ENCODE data around the gene ALDH1A2.

ALDH1A2 gene

GRCh38 chr15:58069008-58069407 lies 3.5 kb upstream of the ALDH1A2 start:
- no peak for TF ChIP-seq CTCF (IDR thresholded peaks at IDR 0.05; ENCODE audit: borderline replicate concordance, insufficient read depth, low read depth, low read length)
- H3K4me3 ChIP-seq (ENCODE audit: low read depth, low read length), result no peak overlapping the region

- H3K4me3 ChIP-seq (ENCODE audit: low read depth, low read length), result no peak overlapping the region
- TF ChIP-seq CTCF (IDR thresholded peaks at IDR 0.05; ENCODE audit: borderline replicate concordance, insufficient read depth, low read depth, low read length), result peak; percentile 72
These were observed 744 bp upstream of the ALDH1A2 start for GRCh38 chr15:58066042-58066867.

DNA sequence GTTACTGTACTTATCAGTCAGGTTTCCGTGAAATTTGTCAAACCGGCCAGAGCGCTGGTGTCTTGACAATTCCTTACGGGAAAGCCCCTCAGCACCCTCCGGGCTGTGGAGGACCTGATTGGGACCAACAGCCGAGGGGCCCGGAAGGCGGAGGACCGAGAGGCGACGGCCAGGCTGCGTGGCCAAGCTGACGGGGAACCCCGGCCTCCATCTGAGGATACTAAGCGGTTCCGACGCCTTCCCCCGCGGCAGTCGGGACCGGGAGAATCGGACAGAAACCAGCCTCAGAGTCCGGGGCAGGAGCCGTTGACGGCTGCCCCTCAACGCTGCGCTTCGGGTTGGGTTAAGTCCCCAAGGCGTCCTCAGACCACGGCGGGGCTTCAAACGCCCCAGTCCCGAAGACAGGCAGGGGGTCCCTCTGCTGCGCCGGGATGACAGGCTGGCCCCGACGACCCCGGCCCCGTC lies 499 bp downstream of the ALDH1A2 start:
- H3K4me3 ChIP-seq (ENCODE audit: low read depth, low read length), result no peak overlapping the region
- TF ChIP-seq CTCF (IDR thresholded peaks at IDR 0.05; ENCODE audit: borderline replicate concordance, insufficient read depth, low read depth, low read length), result no peak

DNA sequence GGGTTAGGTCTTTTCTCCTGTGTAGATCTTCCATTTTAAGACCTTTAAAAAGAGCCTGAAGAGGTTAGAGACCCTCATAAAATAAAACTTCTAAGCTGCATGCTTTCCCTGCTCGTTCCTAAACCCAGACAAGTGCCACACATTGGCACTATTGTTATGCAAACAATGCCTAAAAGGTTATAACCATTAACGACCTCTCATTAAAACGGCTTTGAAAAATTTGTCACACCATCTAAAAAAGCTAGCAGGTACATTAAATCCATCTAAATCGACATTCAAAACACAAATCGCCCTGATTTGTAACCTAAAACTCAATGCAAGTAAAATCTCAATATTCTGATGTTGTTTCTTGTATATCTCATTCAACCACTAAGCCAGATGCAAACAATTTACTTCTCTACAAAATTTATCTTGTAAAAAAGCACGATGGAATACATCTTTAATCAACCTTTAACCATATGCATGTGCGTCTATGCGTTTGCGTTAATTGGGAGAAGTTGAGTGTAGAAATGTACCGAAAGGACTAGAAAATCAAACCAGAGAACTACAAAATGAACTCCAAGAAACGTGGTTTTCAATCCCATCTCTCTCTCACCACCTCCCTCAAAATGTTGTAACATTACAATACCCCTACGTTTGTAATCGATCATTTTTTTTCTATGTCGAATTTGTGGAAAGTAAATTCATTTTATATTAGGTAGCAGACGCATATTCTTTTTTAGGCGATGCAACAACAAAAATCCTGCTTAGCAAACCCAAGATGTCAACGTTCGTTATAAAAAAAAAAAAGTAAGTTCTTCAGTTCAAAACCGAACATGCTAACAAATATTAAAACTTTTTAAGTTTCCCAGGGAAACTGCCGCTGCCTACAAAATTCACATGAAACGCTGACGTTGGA lies 1.2 kb downstream of the ALDH1A2 start:
- no peak for TF ChIP-seq CTCF (IDR thresholded peaks at IDR 0.05; ENCODE audit: borderline replicate concordance, insufficient read depth, low read depth, low read length)
- H3K4me3 ChIP-seq (ENCODE audit: low read depth, low read length), result no peak overlapping the region

DNA sequence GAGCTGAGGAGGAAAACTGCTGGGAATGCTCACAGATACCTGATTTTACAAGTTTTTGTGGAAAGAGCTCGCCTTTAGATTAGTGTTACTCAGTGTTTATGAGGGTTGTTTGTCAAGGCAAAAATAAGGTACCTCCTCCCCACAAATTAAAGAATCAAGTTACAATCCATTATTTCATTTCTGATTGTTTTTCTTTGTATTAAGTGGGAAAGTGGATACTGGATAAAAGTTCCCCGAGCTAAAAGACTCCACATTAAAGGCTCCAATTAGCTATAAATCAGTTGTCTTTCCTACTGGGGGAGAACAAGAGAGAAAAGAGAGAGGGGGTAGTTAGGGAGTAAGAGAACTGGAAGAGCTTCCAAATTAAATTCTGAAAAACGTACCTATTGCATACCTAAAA lies 1.9 kb downstream of the ALDH1A2 start:
- H3K4me3 ChIP-seq (ENCODE audit: low read depth, low read length), result no peak overlapping the region
- TF ChIP-seq CTCF (IDR thresholded peaks at IDR 0.05; ENCODE audit: borderline replicate concordance, insufficient read depth, low read depth, low read length), result no peak

- no peak for TF ChIP-seq CTCF (IDR thresholded peaks at IDR 0.05; ENCODE audit: borderline replicate concordance, insufficient read depth, low read depth, low read length)
- H3K4me3 ChIP-seq (ENCODE audit: low read depth, low read length), result no peak overlapping the region
These were observed 2.5 kb downstream of the ALDH1A2 start for GRCh38 chr15:58062983-58063382.

Measured in GM12875 (cell line).